ENCODE data around the gene MAP3K6. TPM values are rescaled to one million over a fixed set of nuclear protein-coding genes. Genes with fewer than 3 reads are reported as not detected.

MAP3K6 gene
- total RNA-seq, 1 donor from 2014 or later, result 48.2 TPM

DNA sequence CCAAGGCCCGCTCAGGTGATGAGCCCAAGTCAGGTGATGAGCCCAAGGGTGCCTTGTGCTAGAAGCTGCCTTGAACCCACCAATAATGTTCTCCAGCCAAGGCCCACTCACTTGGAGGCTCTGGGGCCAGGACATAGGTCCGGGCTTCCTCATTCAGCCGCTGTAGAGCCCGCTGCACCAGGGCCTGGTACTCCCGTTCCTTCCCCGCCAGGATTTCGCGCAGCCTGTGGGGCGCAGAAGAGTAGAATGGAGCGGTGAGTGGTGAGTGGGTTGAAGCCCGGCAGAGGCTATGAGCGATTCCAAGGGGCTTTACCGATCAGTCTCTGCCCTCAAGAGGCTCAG is 10.5 kb downstream of the MAP3K6 start:
- Mint-ChIP-seq H3K36me3 (ENCODE audit: unreplicated experiment) (peaks cover 20% of the 10 kb centered on the region), H3K4me1 (ENCODE audit: unreplicated experiment) (peaks cover 5% of the 10 kb centered on the region), H3K27me3 (ENCODE audit: unreplicated experiment) (no peaks in the 10 kb centered on the region), H3K9me3 (ENCODE audit: unreplicated experiment) (no peaks in the 10 kb centered on the region), H3K4me3 (ENCODE audit: unreplicated experiment) (no peak overlapping the region), H3K27ac (ENCODE audit: unreplicated experiment) (no peak overlapping the region)
- DNase-seq (ENCODE audit: extremely low spot score, unreplicated experiment), result no peak
- TF ChIP-seq, protein P1, sequence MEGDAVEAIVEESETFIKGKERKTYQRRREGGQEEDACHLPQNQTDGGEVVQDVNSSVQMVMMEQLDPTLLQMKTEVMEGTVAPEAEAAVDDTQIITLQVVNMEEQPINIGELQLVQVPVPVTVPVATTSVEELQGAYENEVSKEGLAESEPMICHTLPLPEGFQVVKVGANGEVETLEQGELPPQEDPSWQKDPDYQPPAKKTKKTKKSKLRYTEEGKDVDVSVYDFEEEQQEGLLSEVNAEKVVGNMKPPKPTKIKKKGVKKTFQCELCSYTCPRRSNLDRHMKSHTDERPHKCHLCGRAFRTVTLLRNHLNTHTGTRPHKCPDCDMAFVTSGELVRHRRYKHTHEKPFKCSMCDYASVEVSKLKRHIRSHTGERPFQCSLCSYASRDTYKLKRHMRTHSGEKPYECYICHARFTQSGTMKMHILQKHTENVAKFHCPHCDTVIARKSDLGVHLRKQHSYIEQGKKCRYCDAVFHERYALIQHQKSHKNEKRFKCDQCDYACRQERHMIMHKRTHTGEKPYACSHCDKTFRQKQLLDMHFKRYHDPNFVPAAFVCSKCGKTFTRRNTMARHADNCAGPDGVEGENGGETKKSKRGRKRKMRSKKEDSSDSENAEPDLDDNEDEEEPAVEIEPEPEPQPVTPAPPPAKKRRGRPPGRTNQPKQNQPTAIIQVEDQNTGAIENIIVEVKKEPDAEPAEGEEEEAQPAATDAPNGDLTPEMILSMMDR (IDR thresholded peaks at IDR 0.05), result no peak

DNA sequence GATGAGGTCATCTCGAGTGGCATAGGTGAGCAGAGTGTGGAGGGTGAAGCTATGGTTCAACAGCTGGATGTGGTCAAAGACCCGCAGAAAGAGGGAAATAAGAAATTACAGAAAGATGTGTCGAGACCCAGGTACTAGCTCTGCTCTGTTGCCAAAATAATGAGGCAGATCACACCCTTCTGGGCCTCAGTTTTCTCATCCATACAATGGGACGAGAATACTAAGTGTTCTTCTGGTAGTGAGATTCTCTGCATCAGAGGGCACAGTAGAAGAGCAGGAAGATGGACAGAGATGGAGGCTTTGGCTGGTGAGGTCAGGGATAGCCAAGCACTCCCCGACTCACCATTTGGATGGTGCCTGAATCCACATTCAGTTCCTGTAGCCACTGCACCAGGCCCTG is 11.1 kb downstream of the MAP3K6 start:
- H3K27me3 Mint-ChIP-seq (ENCODE audit: unreplicated experiment), result no peaks in the 10 kb centered on the region
- DNase-seq (ENCODE audit: extremely low spot score, unreplicated experiment), result no peak
- no peak overlapping the region for H3K4me3 Mint-ChIP-seq (ENCODE audit: unreplicated experiment)
- TF ChIP-seq, protein P1 (IDR thresholded peaks at IDR 0.05), result no peak
- no peaks in the 10 kb centered on the region for H3K9me3 Mint-ChIP-seq (ENCODE audit: unreplicated experiment)
- peaks cover 8% of the 10 kb centered on the region for H3K4me1 Mint-ChIP-seq (ENCODE audit: unreplicated experiment)
- peaks cover 19% of the 10 kb centered on the region for H3K36me3 Mint-ChIP-seq (ENCODE audit: unreplicated experiment)
- H3K27ac Mint-ChIP-seq (ENCODE audit: unreplicated experiment), result no peak overlapping the region

DNA sequence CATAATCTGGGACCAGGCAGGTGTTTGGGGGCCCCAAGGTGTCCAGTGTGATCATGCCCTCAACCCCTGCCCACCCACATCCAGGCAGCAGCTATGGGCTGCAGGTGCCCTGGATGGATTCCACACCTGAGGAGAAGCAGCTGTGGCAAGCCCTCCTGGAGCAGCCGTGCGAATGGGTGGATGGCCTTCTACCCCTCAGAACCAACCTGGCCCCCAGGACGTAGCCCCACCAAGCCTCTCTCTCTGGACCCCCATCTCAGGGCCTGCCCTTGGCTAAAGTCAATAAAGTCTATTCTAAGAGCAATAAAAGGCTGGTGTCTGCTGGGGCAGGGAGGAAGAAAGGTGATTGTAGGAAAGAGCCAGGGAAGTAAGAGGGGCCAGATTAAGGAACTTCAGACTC is 13.1 kb downstream of the MAP3K6 start:
- H3K36me3 Mint-ChIP-seq (ENCODE audit: unreplicated experiment), result peaks cover 7% of the 10 kb centered on the region
- no peaks in the 10 kb centered on the region for H3K27me3 Mint-ChIP-seq (ENCODE audit: unreplicated experiment)
- DNase-seq (ENCODE audit: extremely low spot score, unreplicated experiment), result no peak
- H3K4me3 Mint-ChIP-seq (ENCODE audit: unreplicated experiment), result no peak overlapping the region
- H3K27ac Mint-ChIP-seq (ENCODE audit: unreplicated experiment), result no peak overlapping the region
- TF ChIP-seq, protein P1 (IDR thresholded peaks at IDR 0.05), result no peak
- H3K9me3 Mint-ChIP-seq (ENCODE audit: unreplicated experiment), result no peaks in the 10 kb centered on the region
- H3K4me1 Mint-ChIP-seq (ENCODE audit: unreplicated experiment), result peaks cover 10% of the 10 kb centered on the region

DNA sequence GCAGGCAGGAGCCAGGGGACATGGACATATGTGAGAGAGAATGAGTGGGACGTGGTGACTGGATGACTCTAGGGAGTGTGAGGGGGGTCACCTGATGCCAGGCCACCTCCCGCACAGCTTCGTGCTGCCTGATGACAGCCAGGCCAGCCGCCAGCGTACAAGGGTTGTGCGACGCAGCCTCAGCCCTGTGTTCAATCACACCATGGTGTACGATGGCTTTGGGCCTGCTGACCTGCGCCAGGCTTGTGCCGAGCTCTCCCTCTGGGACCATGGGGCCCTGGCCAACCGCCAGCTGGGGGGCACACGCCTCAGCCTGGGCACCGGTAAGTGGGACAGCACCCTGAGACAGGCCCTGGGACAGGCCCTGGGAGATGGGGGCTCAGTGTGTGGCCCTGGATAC is 13.6 kb downstream of the MAP3K6 start:
- no peaks in the 10 kb centered on the region for H3K27me3 Mint-ChIP-seq (ENCODE audit: unreplicated experiment)
- H3K4me3 Mint-ChIP-seq (ENCODE audit: unreplicated experiment), result no peak overlapping the region
- H3K9me3 Mint-ChIP-seq (ENCODE audit: unreplicated experiment), result no peaks in the 10 kb centered on the region
- H3K27ac Mint-ChIP-seq (ENCODE audit: unreplicated experiment), result no peak overlapping the region
- TF ChIP-seq, protein P1 (IDR thresholded peaks at IDR 0.05), result no peak
- no peak for DNase-seq (ENCODE audit: extremely low spot score, unreplicated experiment)
- peaks cover 10% of the 10 kb centered on the region for H3K4me1 Mint-ChIP-seq (ENCODE audit: unreplicated experiment)
- H3K36me3 Mint-ChIP-seq (ENCODE audit: unreplicated experiment), result peaks cover 7% of the 10 kb centered on the region

DNA sequence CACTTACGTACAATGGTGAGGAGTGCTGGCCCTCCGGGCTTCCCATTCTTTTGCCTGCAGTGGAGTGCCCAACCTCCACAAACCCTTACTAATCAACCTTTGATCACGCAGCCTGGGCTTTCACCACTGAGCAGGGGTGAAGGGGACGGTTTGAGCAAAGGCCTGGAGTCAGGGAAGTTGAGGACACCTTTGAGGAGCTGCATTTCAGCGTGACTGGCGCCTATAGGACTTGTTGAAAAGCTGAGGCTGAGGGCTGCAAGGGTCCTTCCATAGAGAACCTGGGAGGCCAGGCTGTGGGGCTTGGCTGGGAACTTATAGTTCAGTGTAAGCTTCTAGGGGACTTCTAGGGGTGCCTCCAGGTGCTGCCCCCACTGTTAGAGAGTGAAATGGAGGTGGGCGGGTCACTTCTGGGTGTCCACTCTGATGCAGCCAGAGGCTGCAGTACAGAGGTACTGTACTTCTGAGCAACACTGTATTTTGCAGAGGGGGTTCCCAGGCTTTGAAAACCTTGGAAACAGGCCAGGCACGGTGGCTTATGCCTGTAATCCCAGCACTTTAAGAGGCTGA is 15.1 kb downstream of the MAP3K6 start:
- Mint-ChIP-seq H3K4me3 (ENCODE audit: unreplicated experiment) (no peak overlapping the region), H3K4me1 (ENCODE audit: unreplicated experiment) (peaks cover 14% of the 10 kb centered on the region), H3K36me3 (ENCODE audit: unreplicated experiment) (peaks cover 7% of the 10 kb centered on the region), H3K27ac (ENCODE audit: unreplicated experiment) (no peak overlapping the region), H3K27me3 (ENCODE audit: unreplicated experiment) (no peaks in the 10 kb centered on the region), H3K9me3 (ENCODE audit: unreplicated experiment) (no peaks in the 10 kb centered on the region)
- TF ChIP-seq, protein P1 (IDR thresholded peaks at IDR 0.05), result no peak
- DNase-seq (ENCODE audit: extremely low spot score, unreplicated experiment), result no peak
